Colonic mucosa (tissue), 4 donors: ENCODE measurements around the gene BMP7. TPM values are rescaled to one million over a fixed set of nuclear protein-coding genes. Genes with fewer than 3 reads are reported as not detected.

ENCODE experiments used
- DNase-seq: peaks from one replicate; pipeline ENCODE4 v3.0.0-alpha.2; 2020
- H3K27ac ChIP-seq: fragments of 200-600 bp; one replicate; pipeline ENCODE4 v1.8.0; 2021
- H3K27me3 ChIP-seq: fragments of 200-600 bp; one replicate; pipeline ENCODE4 v1.8.0; 2021
- H3K36me3 ChIP-seq: fragments of 200-600 bp; one replicate; pipeline ENCODE4 v1.8.0; 2021
- H3K4me1 ChIP-seq: fragments of 200-600 bp; one replicate; pipeline ENCODE4 v1.8.0; 2021; ENCODE audit warnings: mild to moderate bottlenecking
- H3K4me3 ChIP-seq: fragments of 200-600 bp; one replicate; pipeline ENCODE4 v1.8.0; 2021
- H3K9ac ChIP-seq, 2 donors: one replicate each; pipeline ENCODE4 v1.7.0; 2013; ENCODE audit warnings: control low read depth in 2 of 2, low read depth in 2 of 2, low read length in 2 of 2
- H3K9me3 ChIP-seq: fragments of 200-600 bp; one replicate; pipeline ENCODE4 v1.8.0; 2021
- intact Hi-C: fragments of 100-400 bp; cut with DNase I; formaldehyde crosslinking; loops from one replicate; pipeline ENCODE4 v1.14.1; 2022
- total RNA-seq, 2 donors: library from RNA; stranded (reverse); fragmentation: NEBNext Ultra II Directional in 1 of 2; extraction: Animal tissue kit (Norgen Biotek cat#: 25700) in 1 of 2; gene quantifications; one replicate each; pipeline ENCODE4 v1.2.1, GENCODE V29; 2021
- TF ChIP-seq, protein P1 (sequence below): fragments of 200-600 bp; IDR thresholded peaks from one replicate; pipeline ENCODE4 v1.8.0; 2022; ENCODE audit warnings: antibody characterized with exemption, mild to moderate bottlenecking
- donor health status: healthy.
- donor health status: DM: no; HTN: no; CAD: no.
- donor health status: DM: no; HTN: no; CAD: no.

The BMP7 gene
- total RNA-seq, 2 donors from 2014 or later, result 1.3 to 3.2 TPM

DNA sequence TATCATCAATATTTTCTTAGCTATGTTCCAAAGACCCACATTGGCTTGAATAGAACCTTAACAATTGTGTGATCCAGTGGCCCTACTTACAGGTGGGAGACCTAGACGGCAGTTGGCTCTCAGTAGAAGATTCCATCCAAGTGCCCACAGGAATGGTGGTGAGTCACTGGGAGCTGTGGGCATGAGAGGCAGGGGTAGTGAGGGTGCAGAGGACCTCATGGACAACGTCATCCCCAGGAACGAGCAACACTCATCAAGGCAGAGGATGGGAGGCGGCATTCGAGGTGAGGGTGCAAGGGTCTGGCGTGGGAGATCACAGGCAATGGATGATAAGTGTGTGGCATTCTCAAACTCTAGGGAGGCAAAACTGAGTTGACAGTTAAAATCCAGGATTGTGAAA, 45.7 kb upstream of the BMP7 start:
- Histone ChIP-seq H3K27ac (no peak overlapping the region), H3K9ac (no peak overlapping the region), H3K36me3 (no peaks in the 10 kb centered on the region), H3K9me3 (no peaks in the 10 kb centered on the region), H3K27me3 (no peaks in the 10 kb centered on the region), H3K4me3 (no peak overlapping the region), H3K4me1 (no peaks in the 10 kb centered on the region)
- TF ChIP-seq, protein P1, sequence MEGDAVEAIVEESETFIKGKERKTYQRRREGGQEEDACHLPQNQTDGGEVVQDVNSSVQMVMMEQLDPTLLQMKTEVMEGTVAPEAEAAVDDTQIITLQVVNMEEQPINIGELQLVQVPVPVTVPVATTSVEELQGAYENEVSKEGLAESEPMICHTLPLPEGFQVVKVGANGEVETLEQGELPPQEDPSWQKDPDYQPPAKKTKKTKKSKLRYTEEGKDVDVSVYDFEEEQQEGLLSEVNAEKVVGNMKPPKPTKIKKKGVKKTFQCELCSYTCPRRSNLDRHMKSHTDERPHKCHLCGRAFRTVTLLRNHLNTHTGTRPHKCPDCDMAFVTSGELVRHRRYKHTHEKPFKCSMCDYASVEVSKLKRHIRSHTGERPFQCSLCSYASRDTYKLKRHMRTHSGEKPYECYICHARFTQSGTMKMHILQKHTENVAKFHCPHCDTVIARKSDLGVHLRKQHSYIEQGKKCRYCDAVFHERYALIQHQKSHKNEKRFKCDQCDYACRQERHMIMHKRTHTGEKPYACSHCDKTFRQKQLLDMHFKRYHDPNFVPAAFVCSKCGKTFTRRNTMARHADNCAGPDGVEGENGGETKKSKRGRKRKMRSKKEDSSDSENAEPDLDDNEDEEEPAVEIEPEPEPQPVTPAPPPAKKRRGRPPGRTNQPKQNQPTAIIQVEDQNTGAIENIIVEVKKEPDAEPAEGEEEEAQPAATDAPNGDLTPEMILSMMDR, result no peak
- no peak for DNase-seq
- intact Hi-C loops, result no loop called here

- no peak for DNase-seq
- Histone ChIP-seq H3K27me3 (no peaks in the 10 kb centered on the region), H3K4me1 (no peaks in the 10 kb centered on the region), H3K36me3 (no peaks in the 10 kb centered on the region), H3K9ac (no peak overlapping the region), H3K27ac (no peak overlapping the region), H3K9me3 (no peaks in the 10 kb centered on the region), H3K4me3 (no peak overlapping the region)
- TF ChIP-seq, protein P1, result no peak
- intact Hi-C loops, result no loop called here
These were observed 44.5 kb upstream of the BMP7 start for GRCh38 chr20:57310821-57311514.

- Histone ChIP-seq H3K9me3 (no peaks in the 10 kb centered on the region), H3K9ac (no peak overlapping the region), H3K4me3 (no peak overlapping the region), H3K27me3 (no peaks in the 10 kb centered on the region), H3K27ac (no peak overlapping the region), H3K36me3 (no peaks in the 10 kb centered on the region), H3K4me1 (no peaks in the 10 kb centered on the region)
- intact Hi-C loops, result no loop called here
- DNase-seq, result no peak
- TF ChIP-seq, protein P1, result no peak
These were observed 43.2 kb upstream of the BMP7 start for GRCh38 chr20:57309544-57310115.

DNA sequence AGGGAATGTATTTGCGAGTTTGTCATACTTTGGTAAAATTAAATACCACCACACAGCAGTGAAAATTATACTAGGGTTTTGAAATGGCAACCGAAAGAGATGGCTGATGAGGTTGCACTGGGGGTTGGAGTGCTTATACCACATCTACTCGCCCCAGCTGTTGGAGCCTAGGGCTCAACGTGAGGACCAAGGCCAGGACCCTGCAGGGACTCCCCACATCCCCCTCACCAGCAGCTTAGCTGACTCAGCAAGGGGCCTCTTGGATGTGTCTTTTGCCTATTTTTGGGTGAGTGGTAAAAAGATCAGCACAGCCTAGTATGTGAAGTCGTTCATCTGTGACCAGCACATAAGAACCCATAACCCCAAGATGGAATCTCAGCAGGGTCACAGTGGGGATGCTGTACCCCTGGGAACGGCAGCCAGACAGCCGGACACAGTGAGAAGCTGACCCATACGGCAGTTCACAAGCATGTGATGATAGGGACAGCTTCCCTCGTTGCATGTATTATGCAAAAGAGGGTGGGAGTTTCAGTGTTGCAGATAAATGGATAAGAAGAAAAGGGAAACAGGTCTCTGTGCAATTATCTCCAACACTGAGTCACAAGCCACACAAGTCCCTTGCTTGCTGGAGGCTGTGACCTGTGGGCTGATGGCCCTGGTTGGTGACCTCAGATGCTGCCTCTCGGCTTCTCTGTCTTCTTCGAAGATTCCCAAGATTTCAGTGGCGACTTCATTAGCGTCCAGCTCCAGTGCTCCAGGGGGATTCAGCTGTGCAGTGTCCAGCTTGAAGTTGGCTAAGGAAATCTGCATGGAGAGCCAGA, 42.2 kb upstream of the BMP7 start:
- Histone ChIP-seq H3K9me3 (no peaks in the 10 kb centered on the region), H3K27me3 (no peaks in the 10 kb centered on the region), H3K36me3 (no peaks in the 10 kb centered on the region), H3K4me1 (no peaks in the 10 kb centered on the region), H3K9ac (no peak overlapping the region), H3K27ac (no peak overlapping the region), H3K4me3 (no peak overlapping the region)
- no peak for DNase-seq
- intact Hi-C loops, result no loop called here
- TF ChIP-seq, protein P1, result no peak

DNA sequence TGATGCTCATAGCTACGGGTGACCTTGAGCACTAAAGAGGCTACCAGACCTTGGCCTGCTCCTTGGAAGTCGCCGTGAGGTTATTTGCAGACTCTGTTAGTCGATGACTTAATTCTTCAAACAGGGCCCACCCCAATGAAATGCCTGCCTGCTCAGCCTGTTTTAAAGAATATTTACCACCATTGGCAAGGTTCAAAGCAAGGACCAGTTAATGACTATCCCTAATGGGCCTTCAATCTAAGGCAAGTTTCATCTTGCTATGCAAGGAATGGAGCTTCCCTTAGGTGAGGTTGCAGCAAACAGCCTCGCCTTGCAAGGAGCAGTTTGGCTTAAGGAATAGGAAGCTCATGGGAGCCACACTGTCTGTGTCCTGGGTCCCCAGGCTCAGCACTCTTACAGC, 40.3 kb upstream of the BMP7 start:
- Histone ChIP-seq H3K9me3 (no peaks in the 10 kb centered on the region), H3K27ac (no peak overlapping the region), H3K4me3 (no peak overlapping the region), H3K9ac (no peak overlapping the region), H3K4me1 (no peaks in the 10 kb centered on the region), H3K36me3 (no peaks in the 10 kb centered on the region), H3K27me3 (no peaks in the 10 kb centered on the region)
- TF ChIP-seq, protein P1, result no peak
- DNase-seq, result no peak
- intact Hi-C loops, result no loop called here
